Heart left ventricle (tissue), 16 donors: ENCODE results near the gene RNF213. TPM values are rescaled to one million over a fixed set of nuclear protein-coding genes. Genes with fewer than 3 reads are reported as not detected.

ENCODE experiments used
- ATAC-seq, 4 donors: fragments of 200-7000 bp; cut with Tn5 transposase; one replicate each; pipeline ENCODE4 v1.9.1; 2020 to 2022; ENCODE audit warnings: moderate library complexity in 4 of 4, mild to moderate bottlenecking in 3 of 4, moderate number of reproducible peaks in 1 of 4
- DNase-seq, 5 donors: peaks; one replicate each; pipeline ENCODE4 v3.0.0-alpha.2; 2020
- H3K27ac ChIP-seq, 12 donors: fragments of 200-600 bp; sonication (generic) in 4 of 12; one replicate each; pipeline versions ENCODE4 v1.5.0 to v1.8.0; 2016 to 2022; ENCODE audit warnings: mild to moderate bottlenecking in 2 of 12
- H3K27me3 ChIP-seq, 9 donors: fragments of 200-600 bp; sonication (generic) in 2 of 9; one replicate each; pipeline versions ENCODE4 v1.5.1 to v1.8.0; 2016 to 2022; ENCODE audit warnings: mild to moderate bottlenecking in 3 of 9
- H3K36me3 ChIP-seq, 9 donors: fragments of 200-600 bp; sonication (generic) in 2 of 9; one replicate each; pipeline versions ENCODE4 v1.5.0 to v1.8.0; 2018 to 2022; ENCODE audit warnings: mild to moderate bottlenecking in 2 of 9
- H3K4me1 ChIP-seq, 12 donors: fragments of 200-600 bp; sonication (generic) in 4 of 12; one replicate each; pipeline versions ENCODE4 v1.5.0 to v1.8.0; 2016 to 2022; ENCODE audit warnings: mild to moderate bottlenecking in 3 of 12
- H3K4me3 ChIP-seq, 12 donors: fragments of 200-600 bp; sonication (generic) in 4 of 12; one replicate each; pipeline versions ENCODE4 v1.5.0 to v1.8.0; 2017 to 2022; ENCODE audit warnings: mild to moderate bottlenecking in 9 of 12, moderate library complexity in 4 of 12
- H3K9me3 ChIP-seq, 12 donors: fragments of 200-600 bp; sonication (generic) in 4 of 12; one replicate each; pipeline versions ENCODE4 v1.5.0 to v1.8.0; 2016 to 2022; ENCODE audit warnings: mild to moderate bottlenecking in 1 of 12
- POLR2A ChIP-seq, 2 donors: fragments of 450-650 bp; IDR thresholded peaks; one replicate each; pipeline ENCODE4 v1.6.1; 2017; ENCODE audit warnings: antibody characterized with exemption in 2 of 2, mild to moderate bottlenecking in 2 of 2, moderate library complexity in 2 of 2
- WGBS, 4 donors: extraction: QIAGEN DNeasy Blood & Tissue Kit in 2 of 4; methylation state at CpG; one replicate each; pipeline versions ENCODE4 v1.1.5 to v1.1.7; 2013 to 2018; 5-methylcytosine and 5-hydroxymethylcytosine counted together
- intact Hi-C, 10 donors: fragments of 100-400 bp; cut with DNase I; formaldehyde crosslinking; loops; one replicate each; pipeline versions ENCODE4 v1.11.1 to v1.14.2; 2022
- polyA plus RNA-seq, 2 donors: library from polyadenylated mRNA; stranded (reverse); fragments of 200-250 nt; gene quantifications; one replicate each; pipeline ENCODE4 v1.2.3, GENCODE V29; 2013
- total RNA-seq, 9 donors: library from RNA; depleted of rRNA in 2 of 9; stranded (reverse); fragments of >200 nt in 2 of 9; fragmentation: NEBNext Ultra II Directional in 3 of 9; extraction: Animal tissue kit (Norgen Biotek cat#: 25700) in 3 of 9; gene quantifications; one replicate each; pipeline versions ENCODE4 v1.1.0 to v1.2.4, GENCODE V29; 2016 to 2023
- TF ChIP-seq, protein P1 (sequence below), 12 donors: fragments of 200-600 bp; sonication (generic) in 4 of 12; IDR thresholded peaks; one replicate each; pipeline versions ENCODE4 v1.5.0 to v1.8.0; 2018 to 2022; ENCODE audit warnings: antibody characterized with exemption in 12 of 12, mild to moderate bottlenecking in 5 of 12
- donor health status: ischemic (EF 13 %, LVEDD 7.1; RV severe dilation, severe dysfunction).
- donor health status: healthy with polysubstance abuse.
- donor health status: DM: no; HTN: yes; CAD: no.
- donor health status: DM: no; HTN: no; CAD: no.
- donor health status: ischemic (EF 25% LVEDD 6.9; RV normal size, moderate dysfunction).
- donor health status: ischemic (EF 25% LVEDD 5.7; RV mildly dilated, moderate dysfunction).
- donor health status: healthy.
- donor health status: DM: yes; HTN: yes; CAD: no.
- donor health status: ischemic (EF 35%, LVEDD 5.7; RV mildly dilated, moderate dysfunction).
- donor health status: nonischemic (EF 11% LVEDD 7.7; RV severe dilation, severe dysfunction).
- donor health status: DM: yes; HTN: yes; CAD: no.
- donor health status: PGD.
- donor health status: ischemic (EF 29% LVEDD 5.4; RV normal size, mild dysfunction).
- donor health status: nonischemic (EF 23%, LVEDD 6.1; RV moderate dilation, normal function).

Gene RNF213
- total and polyA plus RNA-seq, 11 donors = 23.1 to 167 (median 31.4) TPM

DNA sequence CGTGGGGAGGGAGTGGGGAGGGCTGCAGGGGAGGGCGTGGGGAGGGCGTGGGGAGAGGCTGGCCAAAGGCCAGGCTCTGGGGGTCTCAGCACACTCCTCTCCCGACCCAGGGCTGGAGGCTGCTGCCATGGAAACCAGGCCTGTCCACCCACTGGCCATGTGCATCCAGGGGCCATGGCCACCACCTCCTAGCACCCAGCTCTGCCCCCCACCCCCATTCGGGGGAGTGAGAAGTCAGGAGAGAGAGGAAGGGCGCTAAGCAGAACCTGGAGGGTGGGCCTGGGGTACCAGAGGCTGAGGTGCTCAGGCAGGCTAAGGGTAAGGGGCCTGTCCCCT is 184.0 kb downstream of the RNF213 start:
- Histone ChIP-seq H3K27me3 (peaks cover 0 to 4% (median 0%) of the 10 kb centered on the region in 9 donors), H3K36me3 (no peaks in the 10 kb centered on the region), H3K4me1 (no peaks in the 10 kb centered on the region), H3K9me3 (no peaks in the 10 kb centered on the region), H3K4me3 (no peak overlapping the region), H3K27ac (no peak overlapping the region)
- DNase-seq (no peak), ATAC-seq (no peak)
- 37 to 61% (median 55%) methylated on average over 3 to 6 of the region's 6 CpGs for WGBS, 4 donors
- TF ChIP-seq, protein P1, sequence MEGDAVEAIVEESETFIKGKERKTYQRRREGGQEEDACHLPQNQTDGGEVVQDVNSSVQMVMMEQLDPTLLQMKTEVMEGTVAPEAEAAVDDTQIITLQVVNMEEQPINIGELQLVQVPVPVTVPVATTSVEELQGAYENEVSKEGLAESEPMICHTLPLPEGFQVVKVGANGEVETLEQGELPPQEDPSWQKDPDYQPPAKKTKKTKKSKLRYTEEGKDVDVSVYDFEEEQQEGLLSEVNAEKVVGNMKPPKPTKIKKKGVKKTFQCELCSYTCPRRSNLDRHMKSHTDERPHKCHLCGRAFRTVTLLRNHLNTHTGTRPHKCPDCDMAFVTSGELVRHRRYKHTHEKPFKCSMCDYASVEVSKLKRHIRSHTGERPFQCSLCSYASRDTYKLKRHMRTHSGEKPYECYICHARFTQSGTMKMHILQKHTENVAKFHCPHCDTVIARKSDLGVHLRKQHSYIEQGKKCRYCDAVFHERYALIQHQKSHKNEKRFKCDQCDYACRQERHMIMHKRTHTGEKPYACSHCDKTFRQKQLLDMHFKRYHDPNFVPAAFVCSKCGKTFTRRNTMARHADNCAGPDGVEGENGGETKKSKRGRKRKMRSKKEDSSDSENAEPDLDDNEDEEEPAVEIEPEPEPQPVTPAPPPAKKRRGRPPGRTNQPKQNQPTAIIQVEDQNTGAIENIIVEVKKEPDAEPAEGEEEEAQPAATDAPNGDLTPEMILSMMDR (IDR thresholded peaks at IDR 0.05) = no peak
- TF ChIP-seq POLR2A (IDR thresholded peaks at IDR 0.05) = no peak
- intact Hi-C loops = no loop called here

GRCh38 chr17:80445007-80445725 is 184.5 kb downstream of the RNF213 start:
- Histone ChIP-seq H3K9me3 (no peaks in the 10 kb centered on the region), H3K27me3 (peaks cover 0 to 4% (median 0%) of the 10 kb centered on the region in 9 donors), H3K4me1 (no peaks in the 10 kb centered on the region), H3K27ac (no peak overlapping the region), H3K36me3 (no peaks in the 10 kb centered on the region), H3K4me3 (no peak overlapping the region)
- intact Hi-C loops = no loop called here
- DNase-seq (no peak), ATAC-seq (no peak)
- TF ChIP-seq POLR2A (IDR thresholded peaks at IDR 0.05) = no peak
- TF ChIP-seq, protein P1 (IDR thresholded peaks at IDR 0.05) = no peak
- 53 to 65% (median 58%) methylated on average over 6 to 26 of the region's 26 CpGs for WGBS, 4 donors

GRCh38 chr17:80445726-80446110 is 185.1 kb downstream of the RNF213 start:
- no peak for TF ChIP-seq POLR2A (IDR thresholded peaks at IDR 0.05)
- TF ChIP-seq, protein P1 (IDR thresholded peaks at IDR 0.05) = no peak
- Histone ChIP-seq H3K4me3 (no peak overlapping the region), H3K27ac (no peak overlapping the region), H3K9me3 (no peaks in the 10 kb centered on the region), H3K36me3 (no peaks in the 10 kb centered on the region), H3K4me1 (no peaks in the 10 kb centered on the region), H3K27me3 (peaks cover 0 to 4% (median 0%) of the 10 kb centered on the region in 9 donors)
- intact Hi-C loops = no loop called here
- DNase-seq = no peak
- WGBS, 4 donors = 75 to 81% (median 80%) methylated on average over 2 to 10 of the region's 10 CpGs
- no peak for ATAC-seq

GRCh38 chr17:80446645-80447405 is 186.2 kb downstream of the RNF213 start:
- ATAC-seq (no peak), DNase-seq (no peak)
- Histone ChIP-seq H3K4me1 (no peaks in the 10 kb centered on the region), H3K36me3 (no peaks in the 10 kb centered on the region), H3K27ac (no peak overlapping the region), H3K27me3 (peaks cover 0 to 4% (median 0%) of the 10 kb centered on the region in 9 donors), H3K9me3 (no peaks in the 10 kb centered on the region), H3K4me3 (no peak overlapping the region)
- TF ChIP-seq, protein P1 (IDR thresholded peaks at IDR 0.05) = no peak
- no peak for TF ChIP-seq POLR2A (IDR thresholded peaks at IDR 0.05)
- intact Hi-C loops = no loop called here
- WGBS, 4 donors = 73 to 90% (median 78%) methylated on average over 11 to 12 of the region's 12 CpGs
